Large intestine (tissue), 3 donors: ENCODE data around the gene SRGAP3. TPM values are rescaled to one million over a fixed set of nuclear protein-coding genes. Genes with fewer than 3 reads are reported as not detected.

ENCODE experiments used
- DNase-seq, 2 donors: peaks; one replicate each; pipeline versions ENCODE4 v3.0.0 to v3.0.0-alpha.2; 2013
- H3K27ac ChIP-seq: one replicate; pipeline ENCODE4 v1.5.1; 2013; ENCODE audit warnings: low read length
- H3K27me3 ChIP-seq: 2 replicates; pipeline ENCODE4 v1.6.1; 2013; ENCODE audit warnings: low read length; ENCODE audit not compliant: control insufficient read depth, insufficient read depth
- H3K36me3 ChIP-seq: 2 replicates; pipeline ENCODE4 v1.6.1; 2013; ENCODE audit warnings: low read length; ENCODE audit not compliant: control insufficient read depth, insufficient read depth
- H3K4me1 ChIP-seq: one replicate; pipeline ENCODE4 v1.6.1; 2013; ENCODE audit warnings: low read length; ENCODE audit not compliant: control insufficient read depth, insufficient read depth
- H3K4me3 ChIP-seq: one replicate; pipeline ENCODE4 v1.5.1; 2013; ENCODE audit warnings: low read length
- H3K9me3 ChIP-seq: one replicate; pipeline ENCODE4 v1.6.1; 2013; ENCODE audit warnings: mild to moderate bottlenecking, low read depth, low read length, moderate library complexity; ENCODE audit not compliant: control insufficient read depth
- WGBS: methylation state at CpG from one replicate; pipeline ENCODE4 v1.1.5; 2013; ENCODE audit warnings: low lambda C conversion rate; ENCODE audit not compliant: insufficient coverage; 5-methylcytosine and 5-hydroxymethylcytosine counted together
- polyA plus RNA-seq: library from polyadenylated mRNA; unstranded; fragments of 120-200 nt; gene quantifications from one replicate; pipeline ENCODE4 v1.2.1, GENCODE V29; 2013

Gene SRGAP3
- polyA plus RNA-seq, 1 donor: 6.5 TPM

DNA sequence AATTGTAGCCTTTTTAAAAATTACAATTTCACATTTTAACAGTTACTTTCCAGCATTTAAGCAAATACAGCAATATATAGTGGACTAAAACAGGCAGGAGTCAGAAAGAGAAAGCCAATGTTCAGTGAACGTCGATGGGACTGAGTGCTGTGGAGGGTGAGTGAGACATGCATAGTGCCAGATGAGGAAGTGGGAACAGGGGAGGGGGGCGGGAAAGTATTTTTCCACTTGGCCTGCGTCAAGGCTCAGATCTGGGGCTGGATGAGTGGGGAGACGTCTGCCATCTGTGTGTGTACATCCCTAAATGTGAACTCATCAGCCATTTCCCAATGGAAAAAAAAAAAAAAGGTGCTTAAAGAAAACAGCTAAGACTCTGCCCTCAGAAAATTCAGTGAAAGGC lies 266.9 kb downstream of the SRGAP3 start:
- DNase-seq: peak in 1 of 2 donors; percentile 8
- Histone ChIP-seq H3K9me3 (peaks cover 4% of the 10 kb centered on the region), H3K27ac (no peak overlapping the region), H3K36me3 (no peaks in the 10 kb centered on the region), H3K27me3 (no peaks in the 10 kb centered on the region), H3K4me1 (no peaks in the 10 kb centered on the region), H3K4me3 (no peak overlapping the region)
- 80% methylated on average over 2 of the region's 5 CpGs for WGBS

- Histone ChIP-seq H3K27me3 (no peaks in the 10 kb centered on the region), H3K9me3 (peaks cover 4% of the 10 kb centered on the region), H3K27ac (no peak overlapping the region), H3K36me3 (no peaks in the 10 kb centered on the region), H3K4me1 (no peaks in the 10 kb centered on the region), H3K4me3 (no peak overlapping the region)
- DNase-seq: peak; percentile 50 to 67
- WGBS: 32% methylated on average over 6 of the region's 9 CpGs
Observed at GRCh38 chr3:8981700-8982099, 267.7 kb downstream of the SRGAP3 start.

DNA sequence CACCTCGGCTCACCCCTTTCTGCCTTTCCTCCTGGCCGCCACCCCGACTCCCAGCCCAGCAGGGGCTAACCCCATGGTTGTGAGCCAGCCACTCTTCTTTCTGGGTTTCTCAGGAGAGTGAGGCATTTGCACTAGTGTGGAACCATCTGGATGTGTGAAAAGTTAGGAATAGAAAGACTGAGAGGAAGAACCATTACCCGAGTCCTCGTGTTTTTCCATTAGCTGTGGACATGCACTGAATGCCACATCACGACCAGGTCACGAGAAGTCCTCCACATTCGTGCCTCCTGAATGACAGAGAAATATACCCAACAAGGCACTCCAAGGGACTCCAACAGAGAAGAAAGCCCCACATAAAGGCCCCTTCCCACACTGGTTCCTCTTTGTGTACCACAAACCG lies 268.1 kb downstream of the SRGAP3 start:
- H3K27ac ChIP-seq: no peak overlapping the region
- no peaks in the 10 kb centered on the region for H3K36me3 ChIP-seq
- DNase-seq: no peak
- no peaks in the 10 kb centered on the region for H3K4me1 ChIP-seq
- H3K9me3 ChIP-seq: peaks cover 4% of the 10 kb centered on the region
- H3K27me3 ChIP-seq: no peaks in the 10 kb centered on the region
- no CpG with 5 or more reads among the region's 9 CpGs for WGBS
- no peak overlapping the region for H3K4me3 ChIP-seq

DNA sequence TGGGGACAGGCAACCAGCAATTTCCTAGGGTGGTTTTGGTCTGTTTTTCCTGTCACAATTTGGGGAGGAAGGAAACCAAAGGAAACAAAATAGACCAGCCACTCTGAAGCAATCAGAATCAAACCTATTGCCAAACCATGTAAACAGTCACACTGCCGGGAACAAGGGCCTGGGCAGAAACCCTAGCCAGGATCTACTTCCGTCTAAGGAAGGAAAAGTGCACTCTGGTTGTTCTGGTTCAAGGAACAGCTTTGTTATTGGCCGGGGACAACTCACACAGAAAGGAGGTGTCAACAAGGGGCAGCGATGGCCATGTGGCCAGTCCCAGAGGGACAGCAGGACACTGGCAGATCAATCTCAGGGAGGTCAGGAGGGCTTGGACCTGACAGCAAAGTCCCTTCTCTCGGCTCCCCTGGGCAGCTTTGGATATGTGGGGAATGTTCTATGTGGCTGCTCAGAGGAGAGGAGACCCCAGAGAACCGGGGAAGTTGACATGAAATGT lies 268.6 kb downstream of the SRGAP3 start:
- Histone ChIP-seq H3K4me3 (no peak overlapping the region), H3K27me3 (no peaks in the 10 kb centered on the region), H3K27ac (no peak overlapping the region), H3K9me3 (peaks cover 4% of the 10 kb centered on the region), H3K4me1 (no peaks in the 10 kb centered on the region), H3K36me3 (no peaks in the 10 kb centered on the region)
- no peak for DNase-seq
- WGBS: no CpG with 5 or more reads among the region's 6 CpGs

- Histone ChIP-seq H3K4me1 (no peaks in the 10 kb centered on the region), H3K4me3 (no peak overlapping the region), H3K27ac (no peak overlapping the region), H3K9me3 (no peaks in the 10 kb centered on the region), H3K36me3 (no peaks in the 10 kb centered on the region), H3K27me3 (no peaks in the 10 kb centered on the region)
- no CpG with 5 or more reads among the region's 1 CpG for WGBS
- no peak for DNase-seq
Observed at GRCh38 chr3:8979262-8979661, 270.2 kb downstream of the SRGAP3 start.

GRCh38 chr3:8978551-8978950 lies 270.9 kb downstream of the SRGAP3 start:
- H3K27ac ChIP-seq: no peak overlapping the region
- no peaks in the 10 kb centered on the region for H3K36me3 ChIP-seq
- H3K27me3 ChIP-seq: no peaks in the 10 kb centered on the region
- no CpG with 5 or more reads among the region's 3 CpGs for WGBS
- no peaks in the 10 kb centered on the region for H3K4me1 ChIP-seq
- no peaks in the 10 kb centered on the region for H3K9me3 ChIP-seq
- no peak overlapping the region for H3K4me3 ChIP-seq
- no peak for DNase-seq

DNA sequence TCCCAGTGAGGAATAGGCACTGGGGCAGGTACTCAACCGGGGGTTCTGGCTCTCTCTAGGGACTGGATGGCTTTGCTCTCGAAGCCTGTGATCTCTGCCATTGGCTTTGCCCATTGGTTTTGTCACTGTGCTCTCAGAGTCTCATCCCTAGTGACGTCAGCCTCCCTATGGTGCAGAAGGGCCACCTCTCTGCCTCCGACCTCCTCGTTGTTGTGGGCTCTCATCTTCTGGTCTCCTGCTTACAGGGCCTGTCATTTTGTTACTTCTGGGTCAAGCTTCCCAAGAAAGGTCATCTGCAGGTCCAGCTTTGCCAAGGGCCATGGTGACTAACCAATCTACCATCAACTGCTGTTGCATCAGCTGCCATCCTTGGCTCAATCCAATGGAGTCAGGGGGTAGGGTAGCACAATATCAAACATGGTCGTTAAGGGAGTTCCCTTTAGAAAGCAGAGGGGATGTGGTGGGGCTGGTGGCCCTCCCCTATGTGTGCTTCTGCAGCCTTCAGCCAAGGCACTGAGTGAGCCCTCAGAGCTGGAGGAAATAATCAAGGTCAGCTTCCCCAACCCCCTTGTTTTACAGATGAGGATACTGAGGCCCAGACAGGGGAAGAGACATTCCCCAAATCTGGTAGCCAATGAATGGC lies 272.8 kb downstream of the SRGAP3 start:
- H3K27ac ChIP-seq: no peak overlapping the region
- H3K36me3 ChIP-seq: no peaks in the 10 kb centered on the region
- no peak overlapping the region for H3K4me3 ChIP-seq
- WGBS: 90% methylated on average over 2 of the region's 6 CpGs
- no peaks in the 10 kb centered on the region for H3K4me1 ChIP-seq
- H3K9me3 ChIP-seq: no peaks in the 10 kb centered on the region
- H3K27me3 ChIP-seq: no peaks in the 10 kb centered on the region
- no peak for DNase-seq

DNA sequence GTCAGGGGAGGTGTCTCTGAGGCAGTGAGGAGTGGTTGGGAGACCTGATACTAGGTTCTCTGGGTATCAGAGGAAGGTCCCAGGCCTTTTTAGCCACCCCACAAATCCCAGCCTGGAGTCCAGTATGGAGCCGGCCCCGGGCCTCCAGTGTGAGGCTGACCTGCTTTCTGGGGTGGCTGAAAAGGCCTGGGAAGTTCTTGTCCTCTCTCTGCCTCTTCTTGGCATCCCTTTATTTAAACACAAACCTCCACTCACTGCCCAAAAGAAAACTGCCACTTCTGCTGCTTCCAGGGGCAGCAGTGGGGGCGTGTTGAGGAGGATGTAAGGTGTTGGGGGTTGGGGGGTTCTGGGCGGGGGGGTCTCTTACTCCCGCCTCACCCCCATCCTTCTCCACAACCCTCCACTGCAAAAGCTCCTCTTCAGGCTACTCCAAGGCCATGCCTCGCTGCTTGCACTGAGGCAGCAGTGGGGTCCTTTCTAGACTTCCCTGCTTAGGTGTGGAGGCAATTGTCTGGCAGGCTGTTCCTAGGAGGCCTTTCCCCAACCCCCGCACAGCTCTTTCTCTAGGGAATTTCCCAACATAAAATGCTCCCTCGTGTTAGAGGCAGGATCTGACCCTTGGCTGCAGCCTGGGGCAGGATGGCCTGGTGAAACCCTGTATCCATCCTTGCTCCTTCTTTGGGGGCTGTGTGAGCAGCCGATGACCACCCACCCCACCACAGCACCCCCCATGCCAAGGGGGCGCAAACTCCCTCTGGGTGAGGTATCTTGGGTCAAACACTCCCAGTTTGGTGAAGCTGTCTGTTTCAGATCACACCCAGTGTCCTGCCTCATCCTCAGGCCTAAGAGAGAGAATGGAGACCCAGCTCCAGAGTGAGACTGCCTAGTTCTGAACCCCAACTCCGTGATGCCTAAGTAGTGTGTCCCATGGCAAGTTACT lies 274.1 kb downstream of the SRGAP3 start:
- Histone ChIP-seq H3K36me3 (no peaks in the 10 kb centered on the region), H3K4me1 (no peaks in the 10 kb centered on the region), H3K27me3 (no peaks in the 10 kb centered on the region), H3K4me3 (no peak overlapping the region), H3K9me3 (no peaks in the 10 kb centered on the region), H3K27ac (no peak overlapping the region)
- no peak for DNase-seq
- no CpG with 5 or more reads among the region's 11 CpGs for WGBS

DNA sequence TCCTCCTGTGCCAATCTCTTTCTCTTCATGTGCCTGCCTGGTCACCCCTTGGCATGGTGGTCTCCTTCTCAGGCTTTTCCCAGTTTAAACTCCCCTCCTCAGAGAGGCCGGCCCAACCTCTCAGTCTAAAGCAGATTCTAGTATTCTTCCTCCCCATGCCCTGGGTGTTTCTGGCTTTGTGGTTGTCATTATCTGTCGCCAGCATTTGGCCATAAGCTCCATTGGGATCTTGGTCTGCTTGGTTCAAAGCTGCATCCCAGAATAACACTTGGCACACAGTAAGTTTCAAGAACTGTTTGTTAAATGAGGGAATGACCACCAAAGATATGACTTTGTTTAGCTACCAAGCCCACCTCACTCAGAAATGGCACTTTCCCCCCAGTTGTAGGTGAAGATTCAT lies 275.0 kb downstream of the SRGAP3 start:
- no peaks in the 10 kb centered on the region for H3K27me3 ChIP-seq
- H3K4me3 ChIP-seq: no peak overlapping the region
- whole genome bisulfite sequencing: no CpG with 5 or more reads among the region's 2 CpGs
- no peak for DNase-seq
- no peaks in the 10 kb centered on the region for H3K36me3 ChIP-seq
- H3K4me1 ChIP-seq: peaks cover 2% of the 10 kb centered on the region
- no peak overlapping the region for H3K27ac ChIP-seq
- H3K9me3 ChIP-seq: no peaks in the 10 kb centered on the region

GRCh38 chr3:8972639-8973038 lies 276.8 kb downstream of the SRGAP3 start:
- no peaks in the 10 kb centered on the region for H3K27me3 ChIP-seq
- no peaks in the 10 kb centered on the region for H3K36me3 ChIP-seq
- H3K27ac ChIP-seq: no peak overlapping the region
- no peaks in the 10 kb centered on the region for H3K9me3 ChIP-seq
- peaks cover 15% of the 10 kb centered on the region for H3K4me1 ChIP-seq
- WGBS: no CpG with 5 or more reads among the region's 2 CpGs
- no peak for DNase-seq
- no peak overlapping the region for H3K4me3 ChIP-seq
